GM18499 (cell line): ENCODE data around the gene CDKAL1.

Experiments
- ATAC-seq: cut with Tn5 transposase; IDR thresholded peaks from one replicate; pipeline ENCODE4 v1.9.1; 2021; ENCODE audit warnings: moderate number of reproducible peaks; ENCODE audit not compliant: insufficient read depth, unreplicated experiment

The CDKAL1 gene

DNA sequence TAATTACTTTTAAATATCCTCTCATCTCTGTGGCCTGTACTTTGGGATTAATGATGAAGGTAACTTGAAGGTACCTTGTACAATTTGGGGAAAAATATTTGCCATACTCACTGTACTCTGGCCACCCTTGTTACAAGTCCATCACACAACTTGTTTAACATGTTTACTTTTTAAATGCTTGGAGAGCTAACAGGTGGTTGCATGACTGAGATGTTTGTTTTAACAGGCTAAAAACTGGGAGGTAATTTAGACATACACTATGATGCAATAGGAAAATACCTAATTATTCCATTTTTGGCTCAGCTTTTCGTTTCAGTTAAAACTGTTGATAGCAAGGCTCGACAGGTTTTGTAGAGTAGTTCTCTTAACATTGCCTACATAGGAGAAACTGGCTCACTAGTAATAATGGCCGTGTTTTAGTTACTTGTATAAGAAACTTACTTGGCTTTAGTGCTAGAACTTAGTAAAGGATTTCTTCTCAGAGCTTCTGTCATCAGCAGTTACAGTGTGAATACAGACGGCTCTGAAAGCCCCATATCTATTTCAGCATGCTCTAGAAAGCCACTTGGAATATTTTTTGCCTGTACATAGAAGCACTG is 569.5 kb downstream of the CDKAL1 start:
- no peak for ATAC-seq

DNA sequence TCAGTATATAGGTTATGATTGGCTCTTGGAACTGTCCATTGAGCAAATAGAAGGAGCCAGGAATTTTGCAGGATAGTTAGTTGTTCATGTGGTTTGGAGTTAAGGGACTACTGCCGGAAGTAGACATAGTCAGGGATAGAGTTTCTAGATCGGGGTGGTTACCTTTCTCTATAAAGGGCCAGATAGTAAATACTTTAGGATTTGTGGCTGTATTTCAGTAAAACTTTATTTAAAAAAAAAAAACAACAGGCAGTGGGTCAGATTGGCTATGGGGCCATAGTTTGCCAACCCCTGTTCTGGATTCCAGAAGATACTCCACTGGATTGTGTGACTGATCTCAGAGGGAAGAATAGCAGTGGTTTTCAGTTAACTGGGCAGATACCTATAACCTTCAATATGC is 570.0 kb downstream of the CDKAL1 start:
- ATAC-seq: no peak

DNA sequence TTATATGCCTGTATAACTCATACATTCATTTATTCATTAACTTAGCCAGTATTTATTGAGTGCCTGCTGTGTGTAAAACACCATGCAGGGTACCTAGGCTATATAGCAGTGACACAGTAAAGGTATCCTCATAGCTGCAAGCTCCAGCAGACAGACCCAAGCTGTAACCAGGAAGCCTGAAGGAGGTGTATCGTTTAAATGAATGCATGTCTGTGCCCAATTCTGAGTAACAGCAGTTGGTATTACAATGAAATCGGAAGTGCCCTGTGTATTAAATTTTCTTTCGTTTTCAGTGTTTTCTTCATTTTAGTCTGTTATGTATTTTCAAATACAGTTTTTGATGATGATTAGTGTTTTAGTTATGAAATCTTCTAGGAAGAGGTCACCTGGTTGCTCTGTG is 573.5 kb downstream of the CDKAL1 start:
- no peak for ATAC-seq

DNA sequence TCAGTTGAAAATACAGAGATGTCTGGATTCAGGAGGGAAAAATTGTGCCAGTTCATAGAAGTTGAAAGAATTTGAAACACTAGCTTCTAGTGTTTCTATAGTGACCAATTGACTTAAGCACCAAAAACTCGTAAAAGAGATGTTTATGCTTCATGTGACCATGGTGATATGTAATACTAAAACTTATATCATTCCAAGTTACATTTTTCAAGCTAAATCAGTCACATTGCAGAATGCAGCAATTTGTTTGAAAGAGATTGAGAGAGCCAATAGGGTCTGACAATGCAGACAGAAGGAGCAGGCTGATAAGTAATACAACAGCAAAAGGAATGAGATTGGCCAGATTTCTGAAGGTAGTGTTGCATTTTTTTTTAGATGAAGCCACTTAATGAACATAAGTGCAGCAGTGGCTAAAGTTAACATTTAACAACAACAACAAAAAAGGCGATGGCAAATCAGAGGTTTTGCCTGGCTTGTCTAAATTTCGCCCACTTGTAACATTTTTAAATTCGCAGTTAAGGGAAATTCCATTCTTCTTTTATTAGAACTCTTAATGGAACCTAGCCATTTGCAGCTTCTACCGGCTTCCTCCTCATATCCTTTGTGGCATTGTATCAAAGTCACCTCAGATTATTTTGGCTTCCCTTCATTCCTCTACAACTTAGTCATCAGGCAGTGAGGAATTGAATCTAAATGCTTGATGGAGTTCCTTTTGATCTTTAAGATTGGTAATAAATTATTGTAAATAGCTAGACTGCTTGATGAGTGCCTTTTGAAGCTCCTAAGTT is 575.3 kb downstream of the CDKAL1 start:
- no peak for ATAC-seq

DNA sequence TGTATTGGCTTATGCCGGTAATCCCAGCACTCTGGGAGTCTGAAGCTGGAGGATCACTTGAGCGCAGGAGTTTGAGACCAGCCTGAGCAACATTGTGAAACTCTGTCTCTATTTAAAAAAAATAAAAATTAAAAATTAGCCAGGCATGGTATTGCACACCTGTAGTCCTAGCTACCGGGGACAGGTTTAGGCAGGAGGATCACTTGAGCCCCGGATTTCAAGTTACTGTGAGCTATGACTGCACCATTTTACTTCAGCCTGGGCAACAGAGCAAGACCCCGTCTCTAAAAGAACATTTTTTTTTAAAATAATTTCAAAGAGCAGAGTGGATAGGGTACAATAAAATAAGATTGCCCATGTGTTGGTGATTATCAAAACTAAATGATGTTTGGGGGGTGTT is 576.4 kb downstream of the CDKAL1 start:
- ATAC-seq: no peak

DNA sequence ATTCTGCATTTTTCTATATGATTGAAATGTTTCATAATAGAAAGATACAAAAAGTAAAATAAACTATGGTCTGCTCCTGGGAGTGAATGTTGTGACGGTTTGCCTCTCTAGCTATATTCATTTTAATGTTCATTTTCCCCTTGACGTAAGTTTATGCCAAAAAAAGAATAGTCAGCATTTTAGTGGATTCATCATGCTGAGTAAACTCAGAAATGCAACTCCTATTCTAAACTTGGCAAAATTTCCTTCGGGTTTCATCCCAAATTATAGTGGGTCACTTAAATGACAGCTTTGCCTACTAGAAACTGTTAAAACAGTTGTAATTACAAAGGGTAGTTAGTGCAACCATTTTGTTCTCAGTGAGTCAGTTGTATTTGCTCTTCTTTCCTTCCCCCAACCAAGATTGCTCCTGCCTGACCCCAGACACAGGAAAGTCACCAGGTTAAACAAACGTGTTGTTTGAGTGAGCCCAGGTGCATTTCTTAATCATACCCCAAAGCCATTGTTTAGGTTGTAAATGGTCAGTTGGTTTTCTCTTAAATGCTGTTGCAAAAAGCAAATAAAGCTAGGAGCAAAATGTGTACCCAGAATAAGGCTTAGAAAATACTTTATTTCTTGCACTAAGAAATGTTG is 577.0 kb downstream of the CDKAL1 start:
- no peak for ATAC-seq

DNA sequence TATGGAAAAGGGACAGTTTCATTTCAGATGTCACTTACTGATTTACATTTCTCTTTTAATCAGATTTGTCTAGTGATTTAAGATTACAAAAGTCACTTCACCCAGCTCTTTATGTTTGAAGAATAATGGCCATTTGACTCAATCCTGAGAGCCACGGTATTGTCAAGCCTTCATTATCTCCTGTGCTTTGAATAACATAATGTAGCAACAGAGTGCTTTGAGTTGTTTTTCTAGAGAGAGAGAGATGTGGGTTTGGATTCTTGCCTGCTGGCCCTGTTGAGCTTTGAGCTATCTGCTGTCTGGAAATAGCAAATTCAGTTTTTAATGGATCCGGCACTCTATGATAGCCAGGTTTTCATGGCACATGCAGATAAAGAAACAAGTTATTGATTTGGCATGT is 580.9 kb downstream of the CDKAL1 start:
- ATAC-seq: no peak

DNA sequence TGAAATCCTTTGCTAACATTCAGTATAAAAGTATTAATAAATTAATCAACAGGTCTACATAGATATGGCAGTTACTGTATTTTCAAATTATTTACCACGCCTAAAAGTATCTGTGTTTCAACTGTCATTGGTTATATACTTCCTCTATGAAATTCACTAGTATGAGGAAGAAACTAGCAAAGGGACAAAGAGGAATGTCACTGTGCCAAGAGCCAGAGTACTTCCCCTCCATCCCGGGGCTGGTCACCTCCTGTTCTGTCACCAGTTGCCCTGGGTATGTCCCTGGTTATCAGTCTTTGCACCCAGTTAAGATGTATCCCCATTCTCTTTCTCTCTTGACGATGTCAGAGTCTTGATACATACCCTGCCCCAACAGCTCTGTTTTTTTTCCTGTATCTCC is 582.5 kb downstream of the CDKAL1 start:
- ATAC-seq: no peak

DNA sequence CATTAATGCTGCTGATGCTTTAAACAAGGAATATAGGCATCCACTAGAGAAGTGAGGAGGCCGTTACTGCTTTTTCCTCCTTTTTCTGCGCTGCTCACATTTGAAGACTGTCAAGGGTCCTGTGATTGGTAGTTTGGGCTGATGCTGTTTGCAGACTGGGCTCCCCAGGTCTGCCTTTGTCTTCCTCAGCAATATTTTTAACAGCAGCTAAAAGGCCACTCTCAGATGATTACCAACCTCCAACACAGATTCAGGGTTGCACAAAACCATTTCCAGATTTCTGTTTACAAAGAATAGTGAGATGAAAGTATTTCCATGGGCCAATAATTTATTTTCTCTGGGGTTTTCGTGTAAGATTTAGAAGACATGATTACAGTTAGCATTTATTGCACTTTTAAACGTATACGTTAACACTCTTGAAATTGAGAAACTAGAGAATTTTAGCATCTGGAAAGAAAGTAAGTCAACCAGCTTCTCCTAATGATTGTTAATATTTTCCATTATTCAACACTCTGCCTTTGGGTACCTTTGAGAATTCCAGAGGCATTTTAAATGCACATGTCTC is 584.0 kb downstream of the CDKAL1 start:
- no peak for ATAC-seq

DNA sequence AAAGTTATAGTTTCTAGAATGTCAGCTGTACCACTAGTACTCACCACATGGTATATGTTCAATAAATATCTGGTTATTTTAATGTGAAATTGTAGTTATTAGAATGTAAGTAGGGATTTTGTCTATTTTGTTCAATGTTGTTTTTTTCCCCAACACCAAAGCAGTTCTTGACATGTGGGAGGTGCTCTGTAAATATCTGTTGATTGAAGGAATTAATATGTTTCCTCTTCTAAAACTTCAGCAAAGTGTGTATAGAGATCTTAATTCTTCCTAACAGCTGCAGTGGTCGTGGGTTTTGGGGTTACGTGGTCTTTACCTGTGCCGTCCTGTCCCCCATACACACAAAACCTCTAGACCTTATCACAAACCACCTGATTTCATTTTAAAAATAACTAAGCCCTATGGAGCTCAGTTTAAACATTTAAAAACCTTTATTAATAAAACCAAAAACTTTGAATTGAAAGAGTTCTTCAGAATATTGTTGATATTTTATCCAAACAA is 587.4 kb downstream of the CDKAL1 start:
- no peak for ATAC-seq

DNA sequence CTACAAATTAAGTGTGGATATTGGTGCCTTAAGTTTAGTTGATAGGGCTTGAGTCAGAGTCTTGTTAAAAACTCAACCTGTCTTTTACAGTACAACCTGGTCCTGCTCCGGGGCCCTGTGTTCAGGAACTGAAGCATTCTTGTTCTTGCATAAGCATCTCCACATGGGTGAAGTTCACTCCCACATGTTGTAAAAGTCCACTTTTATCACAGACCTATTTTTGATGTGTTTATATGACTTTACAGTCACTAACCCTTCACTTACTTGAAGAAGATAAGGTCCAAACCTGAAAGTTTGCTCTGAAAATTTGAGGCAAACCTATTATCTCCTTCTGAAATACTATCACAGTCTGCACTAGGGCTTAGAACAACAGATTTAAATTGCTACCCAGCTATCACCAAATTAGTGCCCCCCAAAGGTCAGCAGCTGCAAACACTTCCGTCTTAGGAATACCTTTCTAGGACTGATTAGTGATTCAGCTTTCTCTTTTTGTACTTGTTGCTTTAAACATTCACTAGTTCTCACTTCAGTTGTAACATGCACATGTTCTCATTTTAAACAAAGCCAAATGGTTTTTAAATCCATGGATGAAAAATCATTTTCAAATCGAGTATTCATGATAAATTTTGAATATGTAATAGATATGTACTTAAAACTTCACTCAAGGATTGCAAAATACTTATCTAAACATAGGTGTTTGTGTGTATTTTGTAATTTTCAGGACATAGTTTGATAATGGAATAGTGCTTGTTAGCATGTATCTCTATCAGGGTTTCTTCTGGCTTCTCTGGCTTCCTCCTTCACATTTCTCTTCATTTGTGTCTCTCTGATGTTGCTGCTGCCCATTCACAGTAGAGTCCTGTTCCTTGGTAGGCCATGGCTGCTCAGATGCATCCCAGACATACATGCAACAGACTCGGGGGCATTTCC is 589.5 kb downstream of the CDKAL1 start:
- ATAC-seq: no peak

DNA sequence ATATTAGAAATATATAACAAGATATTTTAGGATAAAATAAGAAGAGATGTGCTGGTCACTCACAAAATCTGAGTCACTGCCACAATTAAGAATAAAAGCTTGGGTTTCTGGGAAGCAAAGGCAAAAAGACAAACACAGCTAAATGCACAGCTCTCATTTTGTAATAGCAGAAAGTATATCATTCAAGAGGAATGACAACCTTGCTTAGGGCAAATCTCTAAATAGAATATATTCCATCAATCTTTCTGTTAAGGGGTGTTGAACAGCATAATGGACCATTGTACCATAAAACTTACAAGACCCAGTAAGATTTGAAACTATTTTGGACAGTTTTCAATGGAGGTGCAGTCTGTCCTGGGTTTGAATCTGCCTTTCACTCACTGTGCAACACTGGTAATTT is 594.3 kb downstream of the CDKAL1 start:
- ATAC-seq: no peak

DNA sequence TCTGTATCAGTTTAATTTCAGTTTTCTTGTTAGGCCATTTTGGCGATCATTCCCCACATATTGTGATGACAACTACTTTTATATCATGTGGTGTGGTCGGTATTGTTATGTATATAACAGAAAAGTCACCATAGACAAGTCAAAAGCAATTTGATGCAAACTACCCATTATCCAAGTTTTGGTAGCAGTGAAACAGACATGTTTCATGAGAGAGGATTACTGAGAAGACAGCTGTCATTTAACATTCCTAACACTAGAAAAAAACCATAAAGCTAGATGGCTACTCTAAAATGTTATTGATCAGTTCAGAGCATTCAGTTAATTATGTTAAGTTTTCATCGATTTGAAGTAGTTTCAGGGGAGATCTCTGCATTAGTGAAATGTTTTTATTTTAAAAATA is 597.1 kb downstream of the CDKAL1 start:
- no peak for ATAC-seq

DNA sequence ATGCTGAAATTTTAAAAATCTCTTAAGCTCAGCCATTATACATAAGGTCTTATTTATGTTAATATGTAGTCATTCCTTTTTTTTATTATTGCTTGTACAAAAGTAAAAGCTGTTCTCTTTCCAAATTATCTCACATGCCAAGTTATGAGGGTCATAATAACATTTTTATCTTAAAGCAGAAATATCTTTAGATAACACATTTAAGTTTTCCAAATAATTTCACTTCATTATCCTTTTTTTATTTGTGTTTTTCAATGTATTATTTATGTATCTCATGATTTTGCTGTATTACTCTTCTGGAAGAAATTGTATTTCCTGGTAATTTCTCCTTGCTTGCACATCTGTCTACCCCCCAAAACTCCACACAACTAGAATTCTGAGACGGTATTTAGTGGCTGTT is 598.2 kb downstream of the CDKAL1 start:
- ATAC-seq: no peak

DNA sequence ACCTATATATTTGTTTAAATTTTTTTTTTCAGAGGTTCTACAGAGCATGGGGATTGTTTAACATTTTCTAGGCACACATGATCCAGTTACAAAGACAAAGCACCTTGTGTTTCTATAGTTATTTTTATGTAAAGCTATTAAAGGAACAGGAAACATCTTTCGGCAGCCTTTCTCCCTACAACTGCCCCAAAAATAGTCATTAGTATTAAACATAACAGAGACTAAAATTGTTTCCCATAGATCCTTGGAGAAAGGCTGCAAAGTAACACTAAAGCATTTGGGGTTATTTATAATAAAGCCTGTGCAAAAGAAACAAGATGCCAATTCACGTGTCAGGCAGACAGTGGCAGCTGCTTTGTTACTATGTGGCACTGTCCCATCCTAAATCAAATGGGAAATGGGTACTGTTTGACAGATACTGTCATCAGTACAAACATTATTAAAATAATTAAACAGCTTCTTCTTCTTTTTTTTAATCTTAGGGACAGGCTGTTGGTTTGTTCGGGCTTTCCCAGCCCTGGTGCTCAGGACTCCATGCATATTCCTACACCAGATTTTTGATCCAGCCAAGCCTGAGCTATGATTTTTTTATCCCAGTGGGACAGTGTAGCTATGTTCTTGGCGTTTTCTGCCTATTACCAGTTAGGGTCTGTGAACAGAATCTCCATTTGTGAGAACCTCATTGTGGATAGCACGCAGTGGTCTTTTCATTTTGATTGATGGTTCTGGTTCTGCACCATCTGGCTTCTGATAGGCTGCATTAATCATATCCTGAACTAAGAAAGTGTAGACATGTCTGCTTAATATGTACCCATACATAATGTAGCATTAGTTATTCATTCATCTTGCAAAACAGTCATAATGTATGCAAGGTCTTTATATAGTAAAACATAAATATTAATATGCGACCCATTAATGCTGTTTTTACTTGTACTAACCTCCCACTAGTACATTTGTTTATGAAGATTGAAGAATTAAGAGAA is 598.9 kb downstream of the CDKAL1 start:
- no peak for ATAC-seq

DNA sequence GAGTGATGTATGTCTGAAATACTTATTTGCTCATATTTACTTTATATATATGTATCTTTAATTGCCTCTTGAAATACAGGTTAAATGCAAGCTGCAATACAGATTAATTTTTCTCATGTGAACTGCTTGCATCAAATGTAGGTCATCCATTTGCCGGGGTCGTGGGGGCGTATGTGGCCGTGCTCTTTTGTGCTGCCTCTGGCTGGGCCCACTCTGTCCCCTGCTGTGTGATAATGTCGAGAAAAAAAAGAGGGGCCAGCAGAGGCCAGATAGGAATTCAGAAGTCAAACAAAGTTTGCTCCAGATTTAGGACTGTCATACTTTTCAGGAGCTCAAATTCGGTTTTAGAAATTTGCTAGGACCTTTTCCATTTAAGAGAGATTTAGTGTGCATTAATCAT is 599.6 kb downstream of the CDKAL1 start:
- no peak for ATAC-seq

DNA sequence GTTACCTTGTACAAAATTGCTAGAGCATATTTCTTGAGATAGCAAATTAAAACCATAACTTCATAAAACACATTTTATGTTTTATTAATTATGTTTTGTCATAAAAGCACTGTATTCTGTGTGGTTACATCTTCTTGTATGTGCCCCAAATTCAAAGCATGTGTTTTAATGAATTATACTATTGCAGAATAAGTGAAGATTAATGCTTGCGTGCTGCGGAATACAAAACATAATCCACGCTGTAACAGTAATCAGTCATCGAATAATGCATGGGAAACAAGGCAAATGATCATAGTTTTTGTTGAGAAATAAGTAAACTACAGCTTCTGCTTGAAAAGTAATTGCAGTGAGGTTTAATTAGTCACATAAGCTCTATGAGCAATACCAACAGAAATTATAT is 600.1 kb downstream of the CDKAL1 start:
- ATAC-seq: no peak

DNA sequence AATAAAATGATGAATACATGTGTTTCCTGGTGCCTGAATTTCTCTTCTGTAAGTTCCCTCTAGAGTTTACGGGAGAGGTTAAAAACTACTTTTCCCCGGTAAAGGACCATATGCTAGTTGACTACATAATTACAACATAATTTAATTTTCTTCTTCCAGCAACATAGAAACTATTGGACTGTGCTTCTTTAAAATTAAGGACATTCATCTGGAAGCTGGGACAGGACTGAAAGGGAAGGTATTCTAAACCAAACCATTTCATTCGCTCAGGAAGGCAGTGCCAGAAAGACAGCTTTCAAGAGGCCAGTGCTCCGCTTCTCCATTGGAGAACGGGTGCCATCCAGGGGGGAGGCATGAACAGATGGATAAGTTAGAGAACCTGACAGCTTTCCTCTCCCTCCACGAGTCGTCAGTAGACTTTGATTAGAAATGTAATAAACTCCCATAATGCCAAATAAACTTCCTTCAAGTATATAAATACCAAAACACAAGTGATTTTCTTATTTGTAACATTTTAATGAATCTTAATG is 601.3 kb downstream of the CDKAL1 start:
- no peak for ATAC-seq
